ENCODE results near the gene ITPRID1. TPM values are rescaled to one million over a fixed set of nuclear protein-coding genes. Genes with fewer than 3 reads are reported as not detected.

Gene ITPRID1
- polyA plus RNA-seq, 1 donor (not counting 4 experiments of a cell fraction or from before 2014, with no cell fraction given), result not detected

GRCh38 chr7:31508823-31509222 lies 5.1 kb upstream of the ITPRID1 start:
- H3K79me2 ChIP-seq (ENCODE audit: control insufficient read depth, insufficient read depth, low read length), result no peaks in the 10 kb centered on the region

DNA sequence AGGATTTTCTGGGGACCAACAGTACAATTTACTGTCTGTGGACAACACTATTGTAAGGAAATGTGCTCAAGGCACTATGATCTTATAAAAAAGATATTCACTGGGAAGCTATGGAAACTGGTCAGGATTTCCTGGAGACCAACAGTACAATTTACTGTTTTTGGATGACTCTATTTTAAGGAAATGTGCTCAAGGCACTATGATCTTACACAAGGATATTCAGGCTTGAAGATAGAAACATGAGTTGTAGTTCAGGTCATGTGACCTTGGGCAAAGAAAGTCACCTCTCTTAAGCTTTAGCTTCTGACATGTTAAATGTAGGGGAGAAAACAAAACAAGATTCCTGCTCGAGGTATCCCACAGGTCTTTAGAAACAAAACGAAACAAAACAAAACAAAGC lies 1.7 kb upstream of the ITPRID1 start:
- H3K36me3 ChIP-seq (ENCODE audit: control insufficient read depth in 2 of 2, extremely low read depth in 1 of 2, insufficient read depth in 2 of 2, low read length in 2 of 2), result no peaks in the 10 kb centered on the region
- no peak overlapping the region for H2AFZ ChIP-seq (ENCODE audit: control insufficient read depth, low read length)
- no peaks in the 10 kb centered on the region for H4K20me1 ChIP-seq (ENCODE audit: control insufficient read depth, extremely low read depth, insufficient read depth, low read length)
- no peaks in the 10 kb centered on the region for H3K79me2 ChIP-seq (ENCODE audit: control insufficient read depth, insufficient read depth, low read length)
- H3K27me3 ChIP-seq (ENCODE audit: control insufficient read depth, extremely low read depth, insufficient read depth, low read length), result no peaks in the 10 kb centered on the region
- TF ChIP-seq, protein P1, sequence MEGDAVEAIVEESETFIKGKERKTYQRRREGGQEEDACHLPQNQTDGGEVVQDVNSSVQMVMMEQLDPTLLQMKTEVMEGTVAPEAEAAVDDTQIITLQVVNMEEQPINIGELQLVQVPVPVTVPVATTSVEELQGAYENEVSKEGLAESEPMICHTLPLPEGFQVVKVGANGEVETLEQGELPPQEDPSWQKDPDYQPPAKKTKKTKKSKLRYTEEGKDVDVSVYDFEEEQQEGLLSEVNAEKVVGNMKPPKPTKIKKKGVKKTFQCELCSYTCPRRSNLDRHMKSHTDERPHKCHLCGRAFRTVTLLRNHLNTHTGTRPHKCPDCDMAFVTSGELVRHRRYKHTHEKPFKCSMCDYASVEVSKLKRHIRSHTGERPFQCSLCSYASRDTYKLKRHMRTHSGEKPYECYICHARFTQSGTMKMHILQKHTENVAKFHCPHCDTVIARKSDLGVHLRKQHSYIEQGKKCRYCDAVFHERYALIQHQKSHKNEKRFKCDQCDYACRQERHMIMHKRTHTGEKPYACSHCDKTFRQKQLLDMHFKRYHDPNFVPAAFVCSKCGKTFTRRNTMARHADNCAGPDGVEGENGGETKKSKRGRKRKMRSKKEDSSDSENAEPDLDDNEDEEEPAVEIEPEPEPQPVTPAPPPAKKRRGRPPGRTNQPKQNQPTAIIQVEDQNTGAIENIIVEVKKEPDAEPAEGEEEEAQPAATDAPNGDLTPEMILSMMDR (optimal IDR thresholded peaks at IDR 0.05 in 1 of 3, IDR thresholded peaks at IDR 0.05 in 1 of 3, conservative IDR thresholded peaks at IDR 0.05 in 1 of 3; ENCODE audit: extremely low read depth in 1 of 3, insufficient read depth in 2 of 3, low read length in 3 of 3), result no peak
- TF ChIP-seq EZH2 (IDR thresholded peaks at IDR 0.05; ENCODE audit: low read length), result no peak
- H3K4me2 ChIP-seq (ENCODE audit: control insufficient read depth, extremely low read depth, insufficient read depth, low read depth, low read length), result no peak overlapping the region
- H3K4me1 ChIP-seq (ENCODE audit: control insufficient read depth, extremely low read depth, insufficient read depth, low read length), result no peaks in the 10 kb centered on the region
- H3K9me3 ChIP-seq (ENCODE audit: control insufficient read depth, low read depth, low read length), result no peaks in the 10 kb centered on the region
- DNase-seq (ENCODE audit: low read depth, low spot score), result no peak
- no peak overlapping the region for H3K27ac ChIP-seq (ENCODE audit: control insufficient read depth, insufficient read depth, low read length)
- no peaks in the 10 kb centered on the region for H3K9me1 ChIP-seq (ENCODE audit: control insufficient read depth, extremely low read depth, insufficient read depth, low read length)
- H3K9ac ChIP-seq (ENCODE audit: control insufficient read depth, extremely low read depth, insufficient read depth, low read length), result no peak overlapping the region
- H3K4me3 ChIP-seq (ENCODE audit: control insufficient read depth in 2 of 3, extremely low read depth in 1 of 3, insufficient read depth in 2 of 3, low read depth in 1 of 3, low read length in 3 of 3), result no peak overlapping the region
- FAIRE-seq, result no peak
- dilution Hi-C loops (cut with MboI; ENCODE audit: extremely low pct_ligation_motif_present, low sequenced_read_pairs), result no loop called here

More at GRCh38 chr7:31508823-31509222, 5.1 kb upstream of the ITPRID1 start:
- Histone ChIP-seq H3K4me1 (ENCODE audit: control insufficient read depth, extremely low read depth, insufficient read depth, low read length) (no peaks in the 10 kb centered on the region), H3K9me3 (ENCODE audit: control insufficient read depth, low read depth, low read length) (no peaks in the 10 kb centered on the region), H3K36me3 (ENCODE audit: control insufficient read depth in 2 of 2, extremely low read depth in 1 of 2, insufficient read depth in 2 of 2, low read length in 2 of 2) (no peaks in the 10 kb centered on the region), H3K27ac (ENCODE audit: control insufficient read depth, insufficient read depth, low read length) (no peak overlapping the region), H2AFZ (ENCODE audit: control insufficient read depth, low read length) (no peak overlapping the region), H3K4me3 (ENCODE audit: control insufficient read depth in 2 of 3, extremely low read depth in 1 of 3, insufficient read depth in 2 of 3, low read depth in 1 of 3, low read length in 3 of 3) (no peak overlapping the region), H3K4me2 (ENCODE audit: control insufficient read depth, extremely low read depth, insufficient read depth, low read depth, low read length) (no peak overlapping the region), H3K9me1 (ENCODE audit: control insufficient read depth, extremely low read depth, insufficient read depth, low read length) (no peaks in the 10 kb centered on the region), H3K9ac (ENCODE audit: control insufficient read depth, extremely low read depth, insufficient read depth, low read length) (no peak overlapping the region), H4K20me1 (ENCODE audit: control insufficient read depth, extremely low read depth, insufficient read depth, low read length) (no peaks in the 10 kb centered on the region), H3K27me3 (ENCODE audit: control insufficient read depth, extremely low read depth, insufficient read depth, low read length) (no peaks in the 10 kb centered on the region)
- no peak for TF ChIP-seq EZH2 (IDR thresholded peaks at IDR 0.05; ENCODE audit: low read length)
- TF ChIP-seq, protein P1 (optimal IDR thresholded peaks at IDR 0.05 in 1 of 3, IDR thresholded peaks at IDR 0.05 in 1 of 3, conservative IDR thresholded peaks at IDR 0.05 in 1 of 3; ENCODE audit: extremely low read depth in 1 of 3, insufficient read depth in 2 of 3, low read length in 3 of 3), result no peak
- dilution Hi-C loops (cut with MboI; ENCODE audit: extremely low pct_ligation_motif_present, low sequenced_read_pairs), result no loop called here
- no peak for FAIRE-seq
- DNase-seq (ENCODE audit: low read depth, low spot score), result no peak

All from keratinocyte (primary cell).